ENCODE results near the gene SYP.

- no peak for TF ChIP-seq CTCF (IDR thresholded peaks at IDR 0.05)
- no peak for TF ChIP-seq POLR2A (IDR thresholded peaks at IDR 0.05)
These were observed 15.1 kb upstream of the SYP start for GRCh38 chrX:49214996-49215526.
